NCI-H2171 (cell line): Measurements from ENCODE around the gene PALMD.

ENCODE experiments used
- DNase-seq: peaks from one replicate; lab custom pipeline; 2025; lab: John Stamatoyannopoulos, UW

PALMD gene

DNA sequence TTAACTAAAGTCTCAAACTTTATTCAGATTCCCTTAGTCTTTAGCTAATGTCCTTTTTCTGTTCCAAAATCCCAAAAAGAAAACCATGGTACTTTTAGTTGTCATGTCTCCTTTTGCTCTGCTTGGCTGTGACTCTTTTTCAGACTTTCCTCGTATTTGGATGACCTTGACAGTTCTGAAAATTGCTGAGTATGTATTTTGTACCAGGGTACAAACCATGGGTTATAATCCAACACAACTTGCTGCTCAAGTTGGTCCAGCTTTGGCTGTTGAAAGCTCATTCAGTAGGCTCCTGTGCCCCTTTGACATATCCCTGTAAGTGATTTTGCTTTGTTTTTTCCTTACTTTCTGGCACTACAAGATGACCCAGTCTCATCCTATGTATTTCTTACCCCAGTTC, 51.7 kb downstream of the PALMD start:
- no peak for DNase-seq

DNA sequence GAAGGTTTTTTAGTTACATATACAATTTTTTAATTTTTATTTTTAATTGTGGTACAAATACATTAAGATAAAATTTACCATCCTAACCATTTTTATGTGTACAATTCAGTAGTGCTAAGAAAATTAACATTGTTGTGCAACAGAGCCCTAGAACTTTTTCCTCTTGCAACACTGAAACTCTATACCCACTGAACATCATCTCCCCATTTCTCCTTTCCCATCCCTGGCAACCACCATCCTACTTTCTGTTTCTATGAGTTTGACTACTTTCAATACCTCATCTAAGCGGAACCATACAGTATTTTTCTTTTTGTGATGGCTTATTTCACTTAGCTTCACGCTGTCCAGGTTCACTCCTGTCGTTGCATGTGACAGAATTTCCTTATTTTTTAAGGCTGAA, 54.1 kb downstream of the PALMD start:
- DNase-seq = no peak

DNA sequence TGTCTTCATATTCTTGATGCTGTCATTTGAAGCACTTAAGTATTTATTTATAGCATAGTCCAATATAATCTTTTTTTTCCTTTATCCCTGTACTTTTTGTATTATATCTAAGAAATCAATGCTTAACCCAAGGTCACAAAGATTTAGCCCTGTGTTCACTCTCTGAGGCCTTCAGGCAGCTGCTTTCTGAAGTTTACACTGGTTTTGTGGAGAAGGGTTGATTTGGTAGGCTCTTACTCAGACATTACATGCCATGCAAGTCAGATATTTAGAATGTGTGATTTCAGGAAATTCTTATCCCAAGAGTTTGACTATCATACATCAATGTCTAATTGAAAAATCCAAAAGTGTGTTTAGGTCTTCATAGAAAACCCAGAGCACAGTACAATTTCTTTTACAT, 56.3 kb downstream of the PALMD start:
- no peak for DNase-seq

DNA sequence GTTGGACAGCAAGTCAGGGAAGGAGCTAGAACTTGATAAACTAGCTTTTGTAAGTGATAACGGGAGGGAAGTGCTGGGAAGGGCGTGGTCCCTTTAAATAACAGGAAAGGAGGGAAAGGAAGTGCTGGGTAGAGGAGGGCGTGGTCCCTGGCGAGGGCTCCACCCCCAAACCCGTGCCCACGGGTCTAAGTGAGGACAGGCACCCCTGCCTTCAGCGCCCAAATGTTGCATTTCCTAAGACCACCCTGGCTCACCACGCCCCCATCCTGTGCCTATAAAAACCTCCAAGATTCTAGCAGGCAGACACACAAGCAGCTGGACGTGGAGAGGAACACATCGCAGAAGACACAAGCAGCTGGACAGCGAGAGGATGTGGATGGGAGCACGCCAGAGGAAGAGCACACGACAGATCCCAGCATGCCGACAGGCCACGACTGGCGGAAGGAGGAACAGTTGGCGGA, 58.5 kb downstream of the PALMD start:
- peak; percentile 5 for DNase-seq

DNA sequence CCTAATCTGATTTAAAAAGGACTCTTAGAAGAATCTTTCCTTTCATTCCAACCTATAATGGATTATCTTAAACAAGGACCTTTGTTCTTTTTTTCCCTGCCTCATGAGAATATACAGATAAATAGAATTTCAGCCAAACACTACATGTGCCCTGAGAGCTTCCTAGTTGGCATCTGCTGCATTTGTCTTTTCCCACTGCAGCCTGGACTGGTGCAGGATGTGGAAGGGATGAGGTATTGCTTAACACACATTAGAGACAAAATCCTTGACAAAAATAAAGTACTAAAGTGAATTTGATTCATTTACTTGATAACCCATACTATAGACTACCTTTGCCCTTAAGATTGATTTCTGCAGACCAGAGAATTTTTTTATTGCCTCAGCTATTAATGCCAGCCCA, 59.5 kb downstream of the PALMD start:
- DNase-seq = no peak

DNA sequence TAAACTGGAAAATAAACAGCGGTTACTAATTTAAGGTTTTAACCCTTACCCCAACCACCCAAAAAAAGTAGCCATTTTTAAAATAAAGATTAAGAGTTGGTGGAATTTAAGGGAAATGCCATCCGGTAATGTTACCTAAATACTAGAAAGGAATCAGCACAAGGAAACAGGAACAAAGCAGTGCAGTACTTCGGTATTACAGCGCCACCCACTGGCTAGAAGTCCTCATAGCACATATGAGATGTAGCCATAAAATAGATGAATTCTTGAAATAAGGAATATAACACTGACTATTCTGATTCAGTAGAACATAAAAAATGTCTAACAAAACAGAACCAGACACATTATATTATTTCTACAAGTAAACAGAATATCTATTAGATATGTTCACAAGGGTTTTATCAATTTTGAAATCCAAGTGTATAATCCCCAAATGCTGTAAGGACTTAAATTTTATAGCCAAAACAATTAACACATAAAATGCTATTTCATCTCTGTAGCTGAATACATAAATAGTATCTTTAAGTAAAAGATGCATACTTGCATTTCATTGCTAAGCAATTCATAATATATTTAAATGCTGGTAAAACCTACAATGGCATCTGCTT, 61.7 kb downstream of the PALMD start:
- DNase-seq = peak; percentile 34

DNA sequence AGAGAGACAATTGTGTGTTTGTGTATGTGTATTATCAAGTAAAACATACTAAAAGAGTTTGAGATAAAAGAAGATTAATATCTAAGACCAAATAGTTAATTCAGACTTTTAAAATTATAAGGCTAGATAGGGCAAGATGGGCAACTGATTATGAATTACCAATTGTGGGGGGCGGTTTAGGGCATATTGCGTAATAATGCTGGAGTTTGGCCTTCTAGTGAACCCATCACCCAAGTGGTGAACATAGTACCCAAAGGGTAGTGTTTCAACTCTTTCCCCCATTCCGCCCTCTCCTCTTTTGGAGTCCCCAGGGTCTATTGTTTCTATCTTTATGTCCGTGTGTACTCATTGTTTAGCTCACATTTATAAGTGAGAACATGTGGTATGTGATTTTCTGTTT, 65.1 kb downstream of the PALMD start:
- DNase-seq = no peak

DNA sequence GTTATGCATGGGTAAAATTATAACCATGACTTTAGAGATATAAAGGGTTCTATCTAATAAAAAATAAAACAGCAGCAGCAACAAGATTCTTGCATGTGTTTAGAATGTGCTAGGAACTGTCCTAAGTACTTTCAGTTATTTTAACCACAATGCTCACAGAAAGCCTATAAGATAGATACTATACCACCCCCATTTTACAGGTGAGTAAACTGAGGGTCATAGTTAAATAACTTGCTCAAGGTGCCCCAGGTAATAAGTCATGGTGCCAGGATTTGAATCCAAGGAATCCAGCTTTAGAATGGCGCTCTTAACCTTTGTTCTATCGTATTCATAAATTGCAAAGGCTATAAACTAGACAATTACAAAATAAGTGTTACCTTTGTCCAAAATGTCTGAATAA, 67.1 kb downstream of the PALMD start:
- no peak for DNase-seq

DNA sequence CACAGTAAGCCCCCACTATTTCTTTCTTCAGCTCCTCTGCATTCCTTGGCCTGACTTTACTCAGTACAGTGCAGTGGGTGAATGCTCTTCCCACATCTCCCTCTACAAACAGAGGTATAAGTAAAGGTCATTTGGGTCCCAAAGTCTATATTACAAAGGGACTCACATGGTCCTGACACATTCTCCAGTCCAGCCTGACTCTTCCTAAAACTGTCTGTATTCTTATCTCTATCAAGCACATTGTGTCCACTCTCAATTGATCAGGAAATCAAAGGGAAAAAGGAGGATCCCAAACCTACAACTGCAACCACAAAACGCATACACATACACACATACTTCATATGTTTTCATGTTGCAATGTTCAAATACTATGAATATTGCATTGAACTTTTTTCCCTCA, 71.1 kb downstream of the PALMD start:
- DNase-seq = no peak

DNA sequence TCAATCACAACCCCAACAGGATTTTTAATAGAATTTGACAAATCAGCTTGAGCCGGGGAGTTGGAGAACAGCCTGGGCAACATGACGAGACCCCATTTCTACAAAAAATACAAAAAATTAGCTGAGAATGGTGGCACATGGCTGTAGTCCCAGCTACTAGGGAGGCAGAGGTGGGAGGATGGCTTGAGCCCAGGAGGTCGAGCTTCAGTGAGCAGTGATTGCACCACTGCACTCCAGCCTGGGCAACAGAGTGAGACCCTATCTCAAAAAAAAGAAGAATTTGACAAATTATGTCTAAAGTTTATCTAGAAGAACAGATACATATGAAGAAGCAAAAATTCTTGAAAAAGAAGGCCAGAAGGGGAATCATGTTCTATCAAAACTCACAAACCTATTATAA, 77.3 kb downstream of the PALMD start:
- DNase-seq = no peak

DNA sequence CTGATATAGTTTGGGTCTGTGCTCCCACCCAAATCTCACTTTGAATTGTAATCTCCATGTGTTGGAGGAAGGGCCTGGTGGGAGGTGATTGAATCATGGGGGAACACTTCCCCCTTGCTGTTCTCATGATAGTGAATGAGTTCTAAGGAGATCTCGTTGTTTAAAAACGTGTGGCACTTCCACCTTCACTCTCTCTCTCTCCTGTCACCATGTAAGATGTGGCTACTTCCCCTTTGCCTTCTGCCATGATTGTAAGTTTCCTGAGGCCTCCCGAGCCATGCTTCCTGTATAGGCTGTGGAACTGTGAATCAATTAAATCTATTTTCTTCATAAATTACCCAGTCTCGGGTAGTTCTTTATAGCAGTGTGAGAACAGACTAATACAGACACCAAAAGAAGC, 80.1 kb downstream of the PALMD start:
- no peak for DNase-seq

DNA sequence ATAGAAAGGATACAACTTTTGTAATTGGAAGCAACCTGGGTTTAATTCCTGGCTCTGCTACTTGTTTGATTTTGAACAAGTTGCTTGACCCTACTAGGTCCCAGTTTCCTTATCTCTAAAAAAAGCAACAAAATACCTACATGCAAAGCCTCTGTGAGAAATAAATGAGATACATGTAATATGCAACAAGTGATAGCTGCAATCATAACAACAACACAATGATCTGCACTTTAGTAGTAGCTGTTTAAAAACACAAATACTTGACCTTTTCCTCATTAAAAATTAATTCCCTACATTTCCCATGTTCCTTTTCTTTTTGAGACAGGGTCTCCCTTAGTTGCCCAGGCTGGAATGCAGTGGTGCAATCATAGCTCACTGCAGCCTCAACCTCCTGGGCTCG, 80.5 kb downstream of the PALMD start:
- DNase-seq = no peak

DNA sequence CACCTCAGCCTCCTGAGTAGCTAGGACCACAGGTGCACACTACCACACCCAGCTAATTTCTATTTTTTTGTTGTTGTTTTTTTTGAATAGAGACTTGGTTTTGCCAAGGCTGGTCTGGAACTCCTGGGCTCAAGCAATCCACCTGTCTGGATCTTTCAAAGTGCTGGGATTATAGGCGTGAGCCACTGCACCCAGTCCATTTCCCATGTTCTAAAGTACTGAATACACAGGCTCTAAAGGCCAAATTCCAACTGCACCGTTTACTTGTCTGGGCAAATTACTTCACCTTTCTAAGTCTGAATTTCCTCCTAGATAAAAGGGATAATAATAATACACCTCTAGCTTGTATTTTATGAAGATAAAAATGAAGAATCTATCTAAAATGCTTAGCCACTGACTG, 80.9 kb downstream of the PALMD start:
- DNase-seq = no peak

DNA sequence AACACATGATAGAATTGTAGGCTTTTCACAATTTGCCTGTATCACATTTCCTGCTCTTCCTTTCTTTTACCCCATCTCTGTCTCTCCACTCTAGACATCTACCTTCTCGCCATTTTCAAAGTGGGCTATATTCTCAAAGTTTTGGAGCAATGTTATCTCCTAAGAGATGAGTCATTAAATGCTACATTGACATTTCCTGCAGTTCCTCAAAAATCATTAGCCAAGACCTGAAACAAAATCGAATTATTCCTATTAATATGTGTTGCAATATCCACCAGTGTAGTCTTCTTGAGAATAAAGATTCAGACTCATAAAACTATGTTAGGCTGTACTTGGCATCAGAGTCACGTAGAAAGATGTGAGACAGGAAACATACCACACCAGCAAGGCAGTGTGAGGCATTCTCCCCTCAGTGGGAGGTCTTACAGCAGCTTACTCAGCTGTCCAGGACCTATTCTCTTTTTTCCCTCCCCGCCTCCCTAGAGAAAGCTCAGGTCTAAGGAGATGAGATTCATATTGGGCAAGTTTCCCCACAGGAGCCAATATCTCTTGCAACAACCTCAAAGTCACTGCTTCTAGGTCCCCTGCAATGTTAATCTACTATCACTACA, 81.8 kb downstream of the PALMD start:
- no peak for DNase-seq

DNA sequence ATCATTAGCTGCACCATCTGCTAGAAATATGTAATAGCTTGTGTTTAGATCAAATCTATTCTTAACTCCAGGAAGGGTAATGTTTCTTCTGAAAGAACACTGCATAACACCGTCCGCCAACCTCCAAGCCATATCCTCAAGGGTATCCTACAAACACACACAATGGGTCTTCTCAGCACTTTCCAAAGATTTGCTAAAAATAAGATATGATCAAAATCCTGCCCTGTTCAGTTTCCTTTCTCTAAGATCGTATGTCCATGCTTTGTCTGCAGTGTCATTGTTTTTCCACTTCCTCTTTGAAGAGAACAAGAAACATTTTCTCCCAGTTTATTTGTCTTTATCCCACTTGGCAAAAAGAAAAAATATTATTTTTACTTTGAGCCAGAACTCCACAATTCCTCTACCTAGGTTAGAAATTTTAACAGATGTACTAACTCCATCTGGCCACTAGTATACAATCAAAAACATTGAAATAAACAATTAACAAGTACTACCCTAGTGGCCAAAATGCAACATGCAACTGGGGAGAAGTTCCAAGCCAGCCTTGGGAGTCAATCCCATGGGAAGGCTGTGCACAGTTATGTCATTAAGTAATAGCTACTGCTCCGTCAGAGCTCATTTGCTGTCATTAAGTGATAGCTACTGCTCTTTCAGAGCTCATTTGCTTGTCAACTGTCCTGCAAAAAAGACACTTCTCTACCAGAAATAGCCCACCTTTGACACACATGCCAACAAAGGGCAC, 82.8 kb downstream of the PALMD start:
- peak; percentile 21 for DNase-seq

DNA sequence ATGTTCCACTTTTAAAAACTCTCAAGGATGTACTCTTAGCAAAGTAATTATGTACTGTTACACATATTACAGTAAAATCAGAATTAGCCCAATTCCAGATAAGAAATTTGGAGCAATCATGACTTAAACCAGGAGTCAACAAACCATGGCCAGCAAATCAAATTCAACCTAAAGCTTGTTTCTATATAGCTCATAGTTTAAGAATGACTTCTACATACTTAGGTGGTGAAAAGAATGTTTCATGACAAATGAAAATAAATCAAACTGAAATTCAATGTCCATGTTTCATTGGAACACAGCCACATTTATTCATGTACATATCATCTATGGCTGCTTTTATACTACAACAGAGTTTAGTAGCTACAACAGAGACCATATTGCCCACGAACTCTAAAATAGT, 85.5 kb downstream of the PALMD start:
- DNase-seq = no peak

DNA sequence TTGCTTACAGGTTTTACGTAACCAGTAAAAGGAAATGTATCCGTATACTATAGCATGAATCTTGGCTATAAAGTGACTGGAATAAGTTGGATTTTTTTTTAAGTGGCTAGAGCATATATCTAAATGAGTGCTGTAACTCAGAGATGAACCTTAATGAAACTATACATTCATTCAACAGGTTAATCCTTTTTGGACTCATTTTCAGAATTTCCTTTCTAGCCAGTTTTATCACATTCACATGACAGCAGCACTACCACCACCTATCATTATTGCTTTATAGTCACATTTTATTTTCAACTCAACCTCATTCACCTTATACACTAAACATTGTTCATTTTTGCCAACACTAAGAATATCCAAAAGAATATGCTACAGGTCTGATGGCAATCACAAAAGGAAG, 89.9 kb downstream of the PALMD start:
- no peak for DNase-seq

DNA sequence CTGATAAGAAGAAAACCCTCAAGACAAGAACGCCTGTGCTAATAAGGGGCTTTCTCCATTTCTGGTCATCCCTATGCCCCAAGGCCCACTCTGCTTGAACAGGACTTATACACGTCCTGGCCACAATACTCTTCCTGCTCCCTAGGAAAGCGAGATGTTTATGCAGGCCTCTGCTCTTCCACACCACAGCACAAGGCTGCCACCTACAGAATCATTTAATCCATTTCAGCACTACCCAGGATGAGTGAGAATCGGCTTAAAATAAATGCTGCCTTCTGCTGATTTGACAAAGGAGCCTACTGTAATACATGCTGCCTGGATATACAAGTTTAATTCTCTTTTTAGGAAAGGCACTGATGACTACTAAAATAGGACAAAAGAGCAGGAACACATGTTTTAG, 91.1 kb downstream of the PALMD start:
- peak; percentile 21 for DNase-seq

DNA sequence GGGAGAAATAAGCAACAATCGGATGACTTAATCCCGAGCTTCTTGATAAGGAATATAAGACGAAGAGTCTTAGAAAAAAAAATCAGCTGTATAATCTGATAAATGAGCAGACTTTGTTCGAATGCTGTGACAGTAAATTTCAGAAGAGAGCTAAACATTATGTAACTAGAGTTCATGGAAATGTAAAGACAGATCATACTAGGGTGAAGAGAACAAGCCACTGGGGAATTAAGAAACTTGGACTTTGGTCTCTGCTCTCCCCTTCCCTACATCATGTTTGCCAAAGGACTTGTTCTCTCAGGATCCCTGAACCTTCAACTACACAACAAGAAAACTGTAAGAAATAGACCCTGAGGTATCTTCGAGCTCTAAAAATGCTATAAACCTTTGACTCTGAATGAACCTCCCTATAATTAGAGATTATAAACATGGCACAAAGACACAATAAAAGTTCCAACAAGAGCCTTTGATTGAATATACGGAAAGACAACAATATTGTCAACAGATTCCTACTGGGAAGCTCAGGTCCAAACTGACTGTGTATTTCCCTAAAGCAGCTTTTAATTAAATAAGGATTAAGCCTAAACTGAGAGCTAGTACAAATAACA, 93.0 kb downstream of the PALMD start:
- DNase-seq = no peak

DNA sequence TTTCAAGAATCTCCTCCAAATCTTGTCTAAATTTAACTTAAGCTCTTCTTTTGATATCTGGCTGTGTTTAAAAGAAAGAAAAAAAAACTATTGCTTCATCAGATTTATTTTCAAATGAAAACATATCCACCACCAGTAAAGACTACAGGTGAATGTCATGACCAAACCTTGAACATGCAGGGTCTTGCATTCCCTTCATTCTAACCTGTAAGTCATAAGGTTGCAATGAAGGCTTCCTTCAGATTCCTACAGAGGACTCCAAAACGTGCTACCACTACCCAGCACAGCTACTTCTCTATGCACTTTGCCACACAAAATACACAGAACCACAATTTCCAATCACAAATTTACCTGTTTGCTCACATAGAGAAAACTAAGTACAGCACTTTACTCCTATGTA, 94.2 kb downstream of the PALMD start:
- no peak for DNase-seq
